Neural cell (in vitro differentiated cells): ENCODE data around the gene ADAT3. TPM values are rescaled to one million over a fixed set of nuclear protein-coding genes. Genes with fewer than 3 reads are reported as not detected.
"Not testable (repeated sequence)": the region's sequence is repeated elsewhere in the genome, so short reads cannot be mapped to it uniquely, and the experiment has no call there.

Source experiments
- H2AFZ ChIP-seq: fragments of 200-600, 300-800 bp; sonication (generic), shearing (Covaris generic); 2 replicates; pipeline ENCODE4 v1.6.0; 2014; ENCODE audit warnings: low read depth, mild to moderate bottlenecking, antibody characterized with exemption, low read length, moderate library complexity
- H3F3A ChIP-seq: fragments of 200-600 bp; shearing (Covaris generic); 2 replicates; pipeline ENCODE4 v1.6.1; 2016; ENCODE audit warnings: mild to moderate bottlenecking, moderate library complexity, mixed read lengths, antibody characterized with exemption, low read length; ENCODE audit not compliant: insufficient read depth, poor library complexity, severe bottlenecking
- H3K27ac ChIP-seq: fragments of 200-600, 300-800 bp; sonication (generic), shearing (Covaris generic); 2 replicates; pipeline ENCODE4 v1.5.1; 2014; ENCODE audit warnings: mild to moderate bottlenecking, low read length, moderate library complexity
- H3K27me3 ChIP-seq: fragments of 300-800, 200-600 bp; sonication (generic), shearing (Covaris generic); 2 replicates; pipeline ENCODE4 v1.6.0; 2014; ENCODE audit warnings: mild to moderate bottlenecking, low read depth, low read length, moderate library complexity; ENCODE audit not compliant: insufficient read depth
- H3K36me3 ChIP-seq: fragments of 300-800, 200-600 bp; sonication (generic), shearing (Covaris generic); 2 replicates; pipeline ENCODE4 v1.5.1; 2014; ENCODE audit warnings: mild to moderate bottlenecking, antibody characterized with exemption, low read length, moderate library complexity; ENCODE audit not compliant: insufficient read depth
- H3K4me2 ChIP-seq: fragments of 300-800, 200-600 bp; sonication (generic), shearing (Covaris generic); 2 replicates; pipeline ENCODE4 v1.6.0; 2014; ENCODE audit warnings: mild to moderate bottlenecking, low read length
- H3K4me3 ChIP-seq: fragments of 300-800, 200-600 bp; sonication (generic), shearing (Covaris generic); 2 replicates; pipeline ENCODE4 v1.5.1; 2014; ENCODE audit warnings: mild to moderate bottlenecking, low read length, moderate library complexity
- H3K79me2 ChIP-seq: fragments of 200-600 bp; shearing (Covaris generic); replicated peaks from 2 replicates; pipeline ENCODE4 v1.6.0; 2014; ENCODE audit warnings: mild to moderate bottlenecking, low read length, moderate library complexity; ENCODE audit not compliant: insufficient read depth
- H3K9ac ChIP-seq: fragments of 300-800, 200-600 bp; sonication (generic), shearing (Covaris generic); 2 replicates; pipeline ENCODE4 v1.6.1; 2016; ENCODE audit warnings: mild to moderate bottlenecking, low read length, mixed read lengths
- H3K9me2 ChIP-seq: fragments of 200-600 bp; shearing (Covaris generic); 2 replicates; pipeline ENCODE4 v1.6.1; 2016; ENCODE audit warnings: mild to moderate bottlenecking, low read length, mixed read lengths; ENCODE audit not compliant: insufficient read depth
- H3K9me3 ChIP-seq: fragments of 200-600, 300-800 bp; sonication (generic), shearing (Covaris generic); 2 replicates; pipeline ENCODE4 v1.6.1; 2016; ENCODE audit warnings: mild to moderate bottlenecking, mixed run types, low read length, moderate library complexity, mixed read lengths
- H4K20me1 ChIP-seq: fragments of 200-600 bp; shearing (Covaris generic); 2 replicates; pipeline ENCODE4 v1.6.1; 2016; ENCODE audit warnings: mild to moderate bottlenecking, mixed run types; ENCODE audit not compliant: insufficient read depth
- CTCF ChIP-seq: fragments of 450-650 bp; IDR thresholded peaks from 2 replicates; pipeline ENCODE4 v1.5.1; 2014; ENCODE audit warnings: antibody characterized with exemption, mild to moderate bottlenecking, moderate library complexity; ENCODE audit not compliant: poor library complexity, severe bottlenecking
- EP300 ChIP-seq: fragments of 450-650 bp; conservative IDR thresholded peaks from 2 replicates; pipeline ENCODE4 v1.6.1; 2014; ENCODE audit warnings: antibody characterized with exemption, mild to moderate bottlenecking, moderate library complexity; ENCODE audit not compliant: poor library complexity, severe bottlenecking
- EZH2 ChIP-seq: fragments of 200-600, 300-800 bp; shearing (Covaris generic), sonication (generic); IDR thresholded peaks from 2 replicates; pipeline ENCODE4 v1.6.1; 2014; ENCODE audit warnings: antibody characterized with exemption, low read length, borderline replicate concordance, mild to moderate bottlenecking; ENCODE audit not compliant: insufficient read depth, poor library complexity, severe bottlenecking
- MXI1 ChIP-seq: fragments of 450-650 bp; conservative IDR thresholded peaks from 2 replicates; pipeline ENCODE4 v1.6.1; 2014; ENCODE audit warnings: antibody characterized with exemption, mild to moderate bottlenecking; ENCODE audit not compliant: poor library complexity, severe bottlenecking
- POLR2AphosphoS5 ChIP-seq: IDR thresholded peaks from 2 replicates; pipeline ENCODE4 v1.6.1; 2012
- RAD21 ChIP-seq: fragments of 450-650 bp; conservative IDR thresholded peaks from 2 replicates; pipeline ENCODE4 v1.6.1; 2014; ENCODE audit warnings: antibody characterized with exemption, mild to moderate bottlenecking, moderate library complexity
- REST ChIP-seq: IDR thresholded peaks from 2 replicates; pipeline ENCODE4 v1.6.1; 2012; ENCODE audit warnings: borderline replicate concordance
- SMC3 ChIP-seq: fragments of 450-650 bp; conservative IDR thresholded peaks from 2 replicates; pipeline ENCODE4 v1.6.1; 2014; ENCODE audit warnings: antibody characterized with exemption, mild to moderate bottlenecking, moderate library complexity; ENCODE audit not compliant: poor library complexity
- TAF1 ChIP-seq: IDR thresholded peaks from 2 replicates; pipeline ENCODE4 v1.6.1; 2012; ENCODE audit warnings: low read depth
- polyA plus RNA-seq: library from polyadenylated mRNA; depleted of rRNA; stranded (reverse); fragments of >200 nt; gene quantifications from 2 replicates; pipeline ENCODE4 v1.2.3, GENCODE V29; 2014

The ADAT3 gene
- polyA plus RNA-seq, 1 donor from 2014 or later: 1.6 TPM

- not testable (repeated sequence) for H3F3A ChIP-seq, H3K4me2 ChIP-seq, H2AFZ ChIP-seq, H3K27me3 ChIP-seq, H3K9me2 ChIP-seq, H3K4me3 ChIP-seq, H3K9ac ChIP-seq, H4K20me1 ChIP-seq, H3K9me3 ChIP-seq, H3K36me3 ChIP-seq, H3K27ac ChIP-seq
- peaks cover 28% of the 10 kb centered on the region for H3K79me2 ChIP-seq
Measured at GRCh38 chr19:1879982-1880381, 25.2 kb upstream of the ADAT3 start.

GRCh38 chr19:1880611-1881392, 24.4 kb upstream of the ADAT3 start:
- H3K9ac ChIP-seq: no peak overlapping the region

GRCh38 chr19:1881393-1882088, 23.7 kb upstream of the ADAT3 start:
- H3K27me3 ChIP-seq, H3F3A ChIP-seq, H3K36me3 ChIP-seq, H3K9me3 ChIP-seq, H4K20me1 ChIP-seq, H3K27ac ChIP-seq, H3K4me2 ChIP-seq, H3K9me2 ChIP-seq, H3K9ac ChIP-seq, H2AFZ ChIP-seq, H3K4me3 ChIP-seq: not testable (repeated sequence)
- H3K79me2 ChIP-seq: peaks cover 27% of the 10 kb centered on the region

More at GRCh38 chr19:1880611-1881392, 24.4 kb upstream of the ADAT3 start:
- Histone ChIP-seq H4K20me1 (peaks cover 8% of the 10 kb centered on the region), H3K79me2 (peaks cover 27% of the 10 kb centered on the region), H3K27me3 (no peaks in the 10 kb centered on the region), H3K27ac (no peak overlapping the region), H3F3A (no peaks in the 10 kb centered on the region), H3K36me3 (no peaks in the 10 kb centered on the region), H3K4me3 (no peak overlapping the region), H3K9me2 (no peaks in the 10 kb centered on the region), H3K9me3 (no peaks in the 10 kb centered on the region), H3K4me2 (no peak overlapping the region), H2AFZ (no peak overlapping the region)
- TF ChIP-seq POLR2AphosphoS5 (no peak), MXI1 (no peak), RAD21 (no peak), REST (no peak), CTCF (no peak), SMC3 (no peak), EZH2 (no peak), EP300 (no peak), TAF1 (no peak)
